Mucosa of rectum (tissue), 2 donors: ENCODE results near the gene NEDD4L.

ENCODE experiments used
- H3K27ac ChIP-seq, 2 donors: one replicate each; pipeline ENCODE4 v1.7.0; 2013; ENCODE audit warnings: inconsistent platforms in 2 of 2, low read depth in 2 of 2, low read length in 2 of 2
- H3K27me3 ChIP-seq, 2 donors: one replicate each; pipeline ENCODE4 v1.7.0; 2013; ENCODE audit warnings: low read length in 2 of 2; ENCODE audit not compliant: control insufficient read depth in 2 of 2, insufficient read depth in 2 of 2
- H3K36me3 ChIP-seq, 2 donors: one replicate each; pipeline ENCODE4 v1.7.0; 2013; ENCODE audit warnings: low read length in 2 of 2; ENCODE audit not compliant: control insufficient read depth in 2 of 2, insufficient read depth in 2 of 2
- H3K4me1 ChIP-seq, 2 donors: one replicate each; pipeline ENCODE4 v1.7.0; 2013; ENCODE audit warnings: low read length in 2 of 2, mild to moderate bottlenecking in 1 of 2; ENCODE audit not compliant: control insufficient read depth in 2 of 2, insufficient read depth in 2 of 2
- H3K4me3 ChIP-seq, 2 donors: one replicate each; pipeline ENCODE4 v1.7.0; 2013; ENCODE audit warnings: low read length in 2 of 2
- H3K9ac ChIP-seq, 2 donors: one replicate each; pipeline ENCODE4 v1.7.0; 2013; ENCODE audit warnings: low read length in 2 of 2, low read depth in 1 of 2, mild to moderate bottlenecking in 1 of 2
- H3K9me3 ChIP-seq, 2 donors: one replicate each; pipeline ENCODE4 v1.7.0; 2013; ENCODE audit warnings: low read length in 2 of 2; ENCODE audit not compliant: control insufficient read depth in 2 of 2
- donor health status: healthy.
- donor health status: Normal muscosa, but diverticular disease.

Gene NEDD4L

DNA sequence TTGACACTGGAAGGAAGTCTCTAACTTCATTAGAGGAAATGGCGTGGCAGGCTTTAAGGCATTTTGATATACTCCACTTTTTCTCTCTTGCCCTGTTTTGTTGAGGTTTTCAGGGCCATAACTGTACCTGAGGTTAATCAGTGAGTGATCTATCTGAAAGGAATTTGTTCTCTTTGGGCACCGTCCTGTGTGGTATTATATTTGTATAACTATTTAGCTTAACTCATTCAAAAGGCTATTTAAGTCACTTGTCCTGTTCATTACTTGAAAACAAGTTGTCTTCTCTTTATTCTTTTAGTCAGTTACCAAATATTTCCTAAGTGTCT lies 180.4 kb downstream of the NEDD4L start:
- Histone ChIP-seq H3K4me3 (peak overlapping the region; percentile 30 to 78), H3K27me3 (no peaks in the 10 kb centered on the region), H3K4me1 (peaks cover 21 to 36% of the 10 kb centered on the region in 2 donors), H3K36me3 (peaks cover 0 to 5% of the 10 kb centered on the region in 2 donors), H3K27ac (peak overlapping the region; percentile 90 to 95), H3K9me3 (no peaks in the 10 kb centered on the region), H3K9ac (peak overlapping the region; percentile 5 to 82)

- no peak overlapping the region for H3K27ac ChIP-seq
- peaks cover 0 to 5% of the 10 kb centered on the region in 2 donors for H3K36me3 ChIP-seq
- H3K9me3 ChIP-seq, result no peaks in the 10 kb centered on the region
- H3K4me3 ChIP-seq, result no peak overlapping the region
- no peak overlapping the region for H3K9ac ChIP-seq
- peaks cover 21 to 36% of the 10 kb centered on the region in 2 donors for H3K4me1 ChIP-seq
- no peaks in the 10 kb centered on the region for H3K27me3 ChIP-seq
Measured at GRCh38 chr18:58225101-58225500, 181.1 kb downstream of the NEDD4L start.

DNA sequence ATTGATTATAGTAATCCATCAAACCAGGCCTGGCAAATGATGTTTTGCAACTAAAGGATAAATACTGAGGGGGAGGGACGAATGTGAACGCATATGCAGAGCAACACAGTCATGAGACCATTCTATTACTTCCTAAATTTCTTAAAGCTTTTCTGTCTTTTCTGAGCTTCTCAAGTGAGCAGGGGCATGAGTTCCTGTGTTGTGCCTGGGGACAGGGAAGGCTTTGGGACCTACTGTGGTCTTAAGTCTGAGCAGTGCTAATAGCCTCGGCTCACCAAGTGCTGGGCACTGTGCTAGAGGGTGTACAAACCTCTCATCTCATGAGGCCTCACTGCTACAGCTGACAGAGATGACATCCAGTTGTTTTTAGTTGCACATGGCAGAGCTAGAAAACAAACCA lies 182.4 kb downstream of the NEDD4L start:
- Histone ChIP-seq H3K4me1 (peaks cover 29 to 42% of the 10 kb centered on the region in 2 donors), H3K36me3 (peaks cover 0 to 5% of the 10 kb centered on the region in 2 donors), H3K9ac (no peak overlapping the region), H3K9me3 (no peaks in the 10 kb centered on the region), H3K27me3 (no peaks in the 10 kb centered on the region), H3K27ac (no peak overlapping the region), H3K4me3 (no peak overlapping the region)

GRCh38 chr18:58227361-58227930 lies 183.4 kb downstream of the NEDD4L start:
- Histone ChIP-seq H3K27me3 (no peaks in the 10 kb centered on the region), H3K36me3 (peaks cover 0 to 5% of the 10 kb centered on the region in 2 donors), H3K4me1 (peaks cover 32 to 48% of the 10 kb centered on the region in 2 donors), H3K27ac (no peak overlapping the region), H3K4me3 (no peak overlapping the region), H3K9ac (no peak overlapping the region), H3K9me3 (no peaks in the 10 kb centered on the region)

DNA sequence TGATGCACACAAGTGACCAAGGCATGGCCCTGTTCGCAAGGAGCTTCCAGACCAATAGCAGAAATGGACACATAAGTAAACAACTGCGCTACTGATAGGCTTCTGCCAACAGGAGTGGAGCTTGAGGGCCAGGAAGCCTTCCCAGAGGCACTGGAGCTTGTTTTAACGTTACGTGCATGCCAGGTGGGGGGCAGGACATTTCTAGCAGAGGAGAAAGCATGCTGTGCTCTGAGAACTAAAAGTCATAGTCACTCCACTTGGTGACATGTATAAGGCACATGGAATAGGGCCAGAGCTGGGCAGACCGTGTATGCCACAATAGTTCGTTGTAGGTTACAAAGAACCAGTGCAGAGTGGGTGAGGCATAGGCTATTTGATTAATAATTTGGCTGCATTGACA lies 184.2 kb downstream of the NEDD4L start:
- Histone ChIP-seq H3K27ac (no peak overlapping the region), H3K36me3 (peaks cover 0 to 5% of the 10 kb centered on the region in 2 donors), H3K4me1 (peaks cover 28 to 47% of the 10 kb centered on the region in 2 donors), H3K27me3 (no peaks in the 10 kb centered on the region), H3K4me3 (no peak overlapping the region), H3K9ac (no peak overlapping the region), H3K9me3 (no peaks in the 10 kb centered on the region)

GRCh38 chr18:58228762-58229161 lies 184.7 kb downstream of the NEDD4L start:
- Histone ChIP-seq H3K27me3 (no peaks in the 10 kb centered on the region), H3K4me1 (peaks cover 25 to 46% of the 10 kb centered on the region in 2 donors), H3K27ac (no peak overlapping the region)

GRCh38 chr18:58229162-58229561 lies 185.1 kb downstream of the NEDD4L start:
- Histone ChIP-seq H3K4me1 (peaks cover 21 to 43% of the 10 kb centered on the region in 2 donors), H3K9ac (no peak overlapping the region), H3K36me3 (peaks cover 0 to 5% of the 10 kb centered on the region in 2 donors), H3K9me3 (no peaks in the 10 kb centered on the region), H3K27ac (no peak overlapping the region), H3K4me3 (no peak overlapping the region), H3K27me3 (no peaks in the 10 kb centered on the region)

More at GRCh38 chr18:58228762-58229161, 184.7 kb downstream of the NEDD4L start:
- no peaks in the 10 kb centered on the region for H3K9me3 ChIP-seq
- peaks cover 0 to 5% of the 10 kb centered on the region in 2 donors for H3K36me3 ChIP-seq
- H3K9ac ChIP-seq, result no peak overlapping the region
- H3K4me3 ChIP-seq, result no peak overlapping the region

DNA sequence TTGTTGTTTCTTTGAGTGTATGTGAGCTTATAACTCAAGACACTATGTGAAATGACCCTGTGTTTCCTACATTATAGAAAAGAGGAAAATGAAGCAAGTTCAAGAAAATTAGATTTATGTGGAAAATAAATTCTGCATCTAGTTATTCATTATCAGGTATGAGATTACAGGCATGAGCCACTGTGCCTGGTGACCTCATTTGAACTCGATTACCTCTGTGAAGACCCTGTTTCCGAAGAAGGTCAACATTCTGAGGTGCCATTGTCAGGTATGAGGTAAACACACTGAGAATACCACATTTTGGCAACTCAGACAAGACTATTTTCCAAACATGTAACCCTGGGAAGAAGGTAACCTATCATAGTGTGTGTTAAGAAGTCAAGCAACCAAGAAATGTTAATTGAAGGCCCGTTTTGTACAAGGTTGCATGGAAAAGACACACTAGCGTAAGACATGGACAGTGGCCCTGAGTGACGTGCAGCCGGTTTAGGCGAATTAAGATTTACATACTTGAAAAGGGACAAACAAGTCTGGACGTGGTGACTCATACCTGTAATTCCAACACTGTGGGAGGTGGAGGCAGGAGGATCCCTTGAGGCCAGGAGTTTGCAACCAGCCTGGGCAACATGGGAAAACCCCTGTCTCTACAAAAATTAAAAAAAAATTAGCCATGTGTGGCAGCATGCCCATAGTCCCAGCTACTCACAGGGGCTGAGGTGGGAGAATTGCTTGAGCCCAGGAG lies 186.6 kb downstream of the NEDD4L start:
- H3K9ac ChIP-seq, result no peak overlapping the region
- H3K4me3 ChIP-seq, result no peak overlapping the region
- no peaks in the 10 kb centered on the region for H3K27me3 ChIP-seq
- H3K36me3 ChIP-seq, result peaks cover 0 to 5% of the 10 kb centered on the region in 2 donors
- no peaks in the 10 kb centered on the region for H3K9me3 ChIP-seq
- H3K4me1 ChIP-seq, result peaks cover 18 to 46% of the 10 kb centered on the region in 2 donors
- H3K27ac ChIP-seq, result no peak overlapping the region

GRCh38 chr18:58231930-58232329 lies 187.9 kb downstream of the NEDD4L start:
- peak overlapping the region; percentile 13 to 70 for H3K27ac ChIP-seq
- peaks cover 0 to 5% of the 10 kb centered on the region in 2 donors for H3K36me3 ChIP-seq
- peak overlapping the region in 1 of 2 donors; percentile 50 for H3K9ac ChIP-seq
- H3K9me3 ChIP-seq, result no peaks in the 10 kb centered on the region
- H3K4me1 ChIP-seq, result peaks cover 18 to 46% of the 10 kb centered on the region in 2 donors
- H3K4me3 ChIP-seq, result no peak overlapping the region
- H3K27me3 ChIP-seq, result no peaks in the 10 kb centered on the region

- H3K4me1 ChIP-seq, result peaks cover 18 to 46% of the 10 kb centered on the region in 2 donors
- H3K9ac ChIP-seq, result peak overlapping the region; percentile 0 to 50
- H3K9me3 ChIP-seq, result no peaks in the 10 kb centered on the region
- peaks cover 0 to 5% of the 10 kb centered on the region in 2 donors for H3K36me3 ChIP-seq
- H3K27ac ChIP-seq, result peak overlapping the region in 1 of 2 donors; percentile 70
- H3K27me3 ChIP-seq, result no peaks in the 10 kb centered on the region
- no peak overlapping the region for H3K4me3 ChIP-seq
Measured at GRCh38 chr18:58232668-58233067, 188.6 kb downstream of the NEDD4L start.
